Mesenchymal stem cell (in vitro differentiated cells and primary cell): ENCODE measurements around the gene TARBP1.

Experiments
- DNase-seq: peaks from one replicate; pipeline ENCODE4 v3.0.0-alpha.2; 2013
- H2AFZ ChIP-seq: one replicate; pipeline ENCODE4 v1.6.1; 2013; ENCODE audit warnings: low read depth, mild to moderate bottlenecking, control low read depth, inconsistent platforms, low read length, moderate library complexity
- H2AK5ac ChIP-seq: 2 replicates; pipeline ENCODE4 v1.6.1; 2013; ENCODE audit warnings: low read length, moderate library complexity, mild to moderate bottlenecking, inconsistent platforms; ENCODE audit not compliant: severe bottlenecking
- H2BK120ac ChIP-seq: one replicate; pipeline ENCODE4 v1.6.1; 2013; ENCODE audit warnings: low read depth, mild to moderate bottlenecking, inconsistent platforms, low read length, moderate library complexity
- H2BK12ac ChIP-seq, 2 experiments: one replicate each; pipeline ENCODE4 v1.6.1; 2013; ENCODE audit warnings: inconsistent platforms in 2 of 2, low read length in 2 of 2, mild to moderate bottlenecking in 2 of 2, moderate library complexity in 2 of 2, control low read depth in 1 of 2
- H2BK15ac ChIP-seq: one replicate; pipeline ENCODE4 v1.6.1; 2013; ENCODE audit warnings: mild to moderate bottlenecking, low read depth, inconsistent platforms; ENCODE audit not compliant: poor library complexity, severe bottlenecking
- H2BK5ac ChIP-seq: 2 replicates; pipeline ENCODE4 v1.6.1; 2013; ENCODE audit warnings: low read depth, mild to moderate bottlenecking, low read length, control low read depth, inconsistent platforms; ENCODE audit not compliant: poor library complexity, severe bottlenecking
- H3K14ac ChIP-seq, 2 experiments: one replicate each; pipeline ENCODE4 v1.6.1; 2013; ENCODE audit warnings: inconsistent platforms in 2 of 2, low read length in 2 of 2, control low read depth in 1 of 2, mild to moderate bottlenecking in 1 of 2, moderate library complexity in 1 of 2
- H3K18ac ChIP-seq, 2 experiments: one replicate each; pipeline ENCODE4 v1.6.1; 2013; ENCODE audit warnings: inconsistent platforms in 2 of 2, low read length in 2 of 2, control low read depth in 1 of 2, low read depth in 1 of 2, mild to moderate bottlenecking in 1 of 2
- H3K23ac ChIP-seq, 2 experiments: one replicate each; pipeline ENCODE4 v1.6.1; 2013; ENCODE audit warnings: inconsistent platforms in 2 of 2, low read length in 2 of 2, mild to moderate bottlenecking in 2 of 2, moderate library complexity in 2 of 2, control low read depth in 1 of 2
- H3K27ac ChIP-seq: 2 replicates; pipeline ENCODE4 v1.5.1; 2013; ENCODE audit warnings: mild to moderate bottlenecking, moderate library complexity, low read length, control low read depth, inconsistent platforms; ENCODE audit not compliant: poor library complexity, severe bottlenecking
- H3K27me3 ChIP-seq, 2 experiments: 2 replicates each; pipeline versions ENCODE4 v1.6.1 to v1.7.0; 2013; ENCODE audit warnings: low read length in 2 of 2, mild to moderate bottlenecking in 2 of 2, moderate library complexity in 2 of 2, control low read depth in 1 of 2, inconsistent platforms in 1 of 2; ENCODE audit not compliant: control insufficient read depth in 1 of 2, insufficient read depth in 1 of 2
- H3K36me3 ChIP-seq, 2 experiments: 2 replicates each; pipeline versions ENCODE4 v1.6.1 to v1.7.0; 2013; ENCODE audit warnings: low read length in 2 of 2, control low read depth in 1 of 2, inconsistent platforms in 1 of 2, low read depth in 1 of 2, mild to moderate bottlenecking in 1 of 2; ENCODE audit not compliant: insufficient read depth in 2 of 2, control insufficient read depth in 1 of 2
- H3K4ac ChIP-seq, 2 experiments: one replicate each; pipeline ENCODE4 v1.6.1; 2013; ENCODE audit warnings: inconsistent platforms in 2 of 2, low read length in 2 of 2, mild to moderate bottlenecking in 2 of 2, moderate library complexity in 2 of 2, control low read depth in 1 of 2, low read depth in 1 of 2
- H3K4me1 ChIP-seq: 2 replicates; pipeline ENCODE4 v1.6.1; 2013; ENCODE audit warnings: low read depth, low read length, control low read depth; ENCODE audit not compliant: control insufficient read depth, insufficient read depth
- H3K4me2 ChIP-seq: 2 replicates; pipeline ENCODE4 v1.6.1; 2013; ENCODE audit warnings: low read length, mild to moderate bottlenecking, inconsistent platforms; ENCODE audit not compliant: poor library complexity, severe bottlenecking
- H3K4me3 ChIP-seq, 2 experiments: 2 replicates each; pipeline versions ENCODE4 v1.5.1 to v1.7.0; 2013; ENCODE audit warnings: low read length in 2 of 2, mild to moderate bottlenecking in 2 of 2, control low read depth in 1 of 2, low read depth in 1 of 2; ENCODE audit not compliant: insufficient read depth in 1 of 2
- H3K79me1 ChIP-seq: replicated peaks from 2 replicates; pipeline ENCODE4 v1.6.1; 2013; ENCODE audit warnings: mild to moderate bottlenecking, control low read depth, low read length, inconsistent platforms; ENCODE audit not compliant: poor library complexity, severe bottlenecking
- H3K9ac ChIP-seq: 2 replicates; pipeline ENCODE4 v1.7.0; 2013; ENCODE audit warnings: mild to moderate bottlenecking, low read length, moderate library complexity
- H3K9me3 ChIP-seq: 2 replicates; pipeline ENCODE4 v1.7.0; 2013; ENCODE audit warnings: mild to moderate bottlenecking, low read length; ENCODE audit not compliant: control insufficient read depth
- H4K8ac ChIP-seq: one replicate; pipeline ENCODE4 v1.6.1; 2013; ENCODE audit warnings: inconsistent platforms, mild to moderate bottlenecking, low read length, moderate library complexity
- H4K91ac ChIP-seq: one replicate; pipeline ENCODE4 v1.6.1; 2013; ENCODE audit warnings: mild to moderate bottlenecking, low read length, inconsistent platforms
- WGBS: methylation state at CpG from one replicate; pipeline ENCODE4 v1.1.7; 2013; ENCODE audit warnings: mixed read lengths; 5-methylcytosine and 5-hydroxymethylcytosine counted together

TARBP1 gene

GRCh38 chr1:234515821-234516241, 36.9 kb upstream of the TARBP1 start:
- DNase-seq = no peak
- H3K4me3 ChIP-seq = no peak overlapping the region
- 43% methylated on average over 1 of the region's 3 CpGs for WGBS

GRCh38 chr1:234515411-234515810, 36.4 kb upstream of the TARBP1 start:
- no peaks in the 10 kb centered on the region for H3K79me1 ChIP-seq
- no peak overlapping the region for H2BK15ac ChIP-seq
- no peak overlapping the region for H3K4me3 ChIP-seq
- H3K4me2 ChIP-seq = no peak overlapping the region
- no peak overlapping the region for H2BK120ac ChIP-seq
- H3K36me3 ChIP-seq = no peaks in the 10 kb centered on the region
- H3K4me1 ChIP-seq = peaks cover 7% of the 10 kb centered on the region
- H2AK5ac ChIP-seq = no peak overlapping the region
- no peaks in the 10 kb centered on the region for H3K9me3 ChIP-seq
- H3K4ac ChIP-seq = no peak overlapping the region
- peak overlapping the region; percentile 55 for H3K9ac ChIP-seq
- no peak overlapping the region for H3K14ac ChIP-seq
- no peak overlapping the region for H3K18ac ChIP-seq
- no peak overlapping the region for H3K23ac ChIP-seq
- H4K8ac ChIP-seq = no peak overlapping the region
- no peaks in the 10 kb centered on the region for H3K27me3 ChIP-seq
- H4K91ac ChIP-seq = no peak overlapping the region
- 31% methylated on average over 2 of the region's 2 CpGs for WGBS
- no peak overlapping the region for H2BK12ac ChIP-seq
- DNase-seq = peak; percentile 51
- H3K27ac ChIP-seq = peak overlapping the region; percentile 83
- no peak overlapping the region for H2BK5ac ChIP-seq
- H2AFZ ChIP-seq = no peak overlapping the region

More at GRCh38 chr1:234515821-234516241, 36.9 kb upstream of the TARBP1 start:
- H2AFZ ChIP-seq = no peak overlapping the region
- H2BK5ac ChIP-seq = no peak overlapping the region
- H3K36me3 ChIP-seq = no peaks in the 10 kb centered on the region
- H3K79me1 ChIP-seq = no peaks in the 10 kb centered on the region
- H2AK5ac ChIP-seq = no peak overlapping the region
- H4K91ac ChIP-seq = no peak overlapping the region
- H2BK120ac ChIP-seq = no peak overlapping the region
- H2BK15ac ChIP-seq = no peak overlapping the region
- no peak overlapping the region for H4K8ac ChIP-seq
- H3K23ac ChIP-seq = no peak overlapping the region
- no peaks in the 10 kb centered on the region for H3K9me3 ChIP-seq
- no peak overlapping the region for H3K14ac ChIP-seq
- no peak overlapping the region for H3K4me2 ChIP-seq
- H3K4me1 ChIP-seq = peaks cover 7% of the 10 kb centered on the region
- no peak overlapping the region for H2BK12ac ChIP-seq
- no peaks in the 10 kb centered on the region for H3K27me3 ChIP-seq
- H3K9ac ChIP-seq = peak overlapping the region; percentile 55
- H3K4ac ChIP-seq = no peak overlapping the region
- H3K18ac ChIP-seq = peak overlapping the region; percentile 32 to 75
- peak overlapping the region; percentile 83 for H3K27ac ChIP-seq

GRCh38 chr1:234512451-234512861, 33.5 kb upstream of the TARBP1 start:
- Histone ChIP-seq H3K4me2 (no peak overlapping the region), H3K36me3 (no peaks in the 10 kb centered on the region)
- WGBS = 67% methylated on average over 3 of the region's 5 CpGs

GRCh38 chr1:234509457-234510328, 30.7 kb upstream of the TARBP1 start:
- Histone ChIP-seq H4K91ac (no peak overlapping the region), H3K9me3 (no peaks in the 10 kb centered on the region), H2BK15ac (no peak overlapping the region), H3K4ac (peak overlapping the region in 1 of 2 experiments; percentile 26), H3K27ac (no peak overlapping the region), H4K8ac (no peak overlapping the region), H3K4me1 (peaks cover 3% of the 10 kb centered on the region), H2BK12ac (peak overlapping the region in 1 of 2 experiments; percentile 71), H3K18ac (peak overlapping the region; percentile 19 to 57), H3K27me3 (no peaks in the 10 kb centered on the region), H3K4me3 (no peak overlapping the region), H3K9ac (peak overlapping the region; percentile 29), H3K79me1 (no peaks in the 10 kb centered on the region), H2AFZ (no peak overlapping the region), H3K14ac (no peak overlapping the region), H3K4me2 (no peak overlapping the region), H2BK120ac (peak overlapping the region; percentile 49), H2BK5ac (no peak overlapping the region), H3K36me3 (no peaks in the 10 kb centered on the region), H2AK5ac (no peak overlapping the region), H3K23ac (no peak overlapping the region)
- 68% methylated on average over 9 of the region's 9 CpGs for WGBS
- no peak for DNase-seq

More at GRCh38 chr1:234512451-234512861, 33.5 kb upstream of the TARBP1 start:
- no peak overlapping the region for H3K27ac ChIP-seq
- H2BK12ac ChIP-seq = no peak overlapping the region
- H3K4ac ChIP-seq = no peak overlapping the region
- H2BK120ac ChIP-seq = no peak overlapping the region
- no peak overlapping the region for H3K4me3 ChIP-seq
- H3K23ac ChIP-seq = no peak overlapping the region
- H2BK5ac ChIP-seq = no peak overlapping the region
- no peak overlapping the region for H2BK15ac ChIP-seq
- H3K14ac ChIP-seq = no peak overlapping the region
- no peaks in the 10 kb centered on the region for H3K9me3 ChIP-seq
- H3K18ac ChIP-seq = no peak overlapping the region
- no peak overlapping the region for H4K8ac ChIP-seq
- H3K9ac ChIP-seq = no peak overlapping the region
- no peak overlapping the region for H2AFZ ChIP-seq
- H3K79me1 ChIP-seq = no peaks in the 10 kb centered on the region
- DNase-seq = no peak
- H4K91ac ChIP-seq = no peak overlapping the region
- H3K4me1 ChIP-seq = peaks cover 3% of the 10 kb centered on the region
- no peaks in the 10 kb centered on the region for H3K27me3 ChIP-seq
- no peak overlapping the region for H2AK5ac ChIP-seq
